ENCODE measurements around the gene LRP1B.
"Not testable (repeated sequence)": the region's sequence is repeated elsewhere in the genome, so short reads cannot be mapped to it uniquely, and the experiment has no call there.

The LRP1B gene

GRCh38 chr2:141863964-141864363 is 266.9 kb downstream of the LRP1B start:
- no peak for DNase-seq

- no peak for DNase-seq
Observed at GRCh38 chr2:141856215-141856919, 274.4 kb downstream of the LRP1B start.

GRCh38 chr2:141848191-141848590 is 282.6 kb downstream of the LRP1B start:
- no peak for DNase-seq

- DNase-seq = no peak
Observed at GRCh38 chr2:141844231-141844630, 286.6 kb downstream of the LRP1B start.

- DNase-seq = no peak
Observed at GRCh38 chr2:141835103-141835502, 295.7 kb downstream of the LRP1B start.

- no peak for DNase-seq
Observed at GRCh38 chr2:141828761-141829160, 302.1 kb downstream of the LRP1B start.

GRCh38 chr2:141824790-141825189 is 306.0 kb downstream of the LRP1B start:
- no peak for DNase-seq

GRCh38 chr2:141820893-141821292 is 309.9 kb downstream of the LRP1B start:
- DNase-seq = no peak

- not testable (repeated sequence) for DNase-seq
Observed at GRCh38 chr2:141815320-141815719, 315.5 kb downstream of the LRP1B start.

- DNase-seq = no peak
Observed at GRCh38 chr2:141814150-141814549, 316.7 kb downstream of the LRP1B start.

- no peak for DNase-seq
Observed at GRCh38 chr2:141810148-141810547, 320.7 kb downstream of the LRP1B start.

GRCh38 chr2:141806090-141806489 is 324.7 kb downstream of the LRP1B start:
- no peak for DNase-seq

GRCh38 chr2:141805302-141805701 is 325.5 kb downstream of the LRP1B start:
- DNase-seq = no peak

GRCh38 chr2:141796449-141796848 is 334.4 kb downstream of the LRP1B start:
- no peak for DNase-seq

GRCh38 chr2:141791521-141791920 is 339.3 kb downstream of the LRP1B start:
- no peak for DNase-seq

- no peak for DNase-seq
Observed at GRCh38 chr2:141782574-141782973, 348.2 kb downstream of the LRP1B start.

GRCh38 chr2:141778315-141778835 is 352.4 kb downstream of the LRP1B start:
- DNase-seq = no peak

GRCh38 chr2:141770530-141770929 is 360.3 kb downstream of the LRP1B start:
- DNase-seq = no peak

GRCh38 chr2:141767691-141768090 is 363.1 kb downstream of the LRP1B start:
- DNase-seq = no peak

- DNase-seq = no peak
Observed at GRCh38 chr2:141767051-141767450, 363.8 kb downstream of the LRP1B start.

GRCh38 chr2:141766225-141766624 is 364.6 kb downstream of the LRP1B start:
- DNase-seq = no peak

GRCh38 chr2:141748616-141749015 is 382.2 kb downstream of the LRP1B start:
- no peak for DNase-seq

- no peak for DNase-seq
Observed at GRCh38 chr2:141741652-141742051, 389.2 kb downstream of the LRP1B start.

- no peak for DNase-seq
Observed at GRCh38 chr2:141737492-141738255, 393.1 kb downstream of the LRP1B start.

Data from CD4-positive, alpha-beta T cell treated with Interleukin-17A for 4 hours (primary cell).